GM23338 (cell line): ENCODE results near the gene UGT1A3. TPM values are rescaled to one million over a fixed set of nuclear protein-coding genes. Genes with fewer than 3 reads are reported as not detected.

Source experiments
- ATAC-seq: fragments of 200-7000 bp; cut with Tn5 transposase; 3 replicates; pipeline ENCODE4 v1.9.1; 2020
- DNase-seq: peaks from one replicate; pipeline ENCODE4 v3.0.0-alpha.2; 2015; ENCODE audit warnings: low spot score
- H2AFZ ChIP-seq: fragments of 200-600 bp; sonication (generic); 2 replicates; pipeline ENCODE4 v1.8.0; 2016; ENCODE audit warnings: antibody characterized with exemption, mild to moderate bottlenecking, moderate library complexity
- H3F3A ChIP-seq: fragments of 200-600 bp; sonication (generic); replicated peaks from 2 replicates; pipeline ENCODE4 v1.8.0; 2017; ENCODE audit warnings: antibody characterized with exemption, mixed run types, low read depth
- H3K27ac ChIP-seq: fragments of 200-600 bp; sonication (generic); 2 replicates; pipeline ENCODE4 v1.6.1; 2016; ENCODE audit warnings: low read depth
- H3K27me3 ChIP-seq: fragments of 200-600 bp; sonication (generic); 2 replicates; pipeline ENCODE4 v1.8.0; 2016; ENCODE audit warnings: mild to moderate bottlenecking, mixed run types, moderate library complexity; ENCODE audit not compliant: insufficient read depth
- H3K36me3 ChIP-seq: fragments of 200-600 bp; sonication (generic); 2 replicates; pipeline ENCODE4 v1.8.0; 2016; ENCODE audit warnings: mild to moderate bottlenecking; ENCODE audit not compliant: insufficient read depth
- H3K4me1 ChIP-seq: fragments of 200-600 bp; sonication (generic); 2 replicates; pipeline ENCODE4 v1.8.0; 2016; ENCODE audit warnings: mild to moderate bottlenecking, moderate library complexity; ENCODE audit not compliant: insufficient read depth
- H3K4me2 ChIP-seq: fragments of 200-600 bp; sonication (generic); 2 replicates; pipeline ENCODE4 v1.7.1; 2017; ENCODE audit warnings: mixed run types
- H3K4me3 ChIP-seq: fragments of 200-600 bp; sonication (generic); 2 replicates; pipeline ENCODE4 v1.6.1; 2016; ENCODE audit warnings: mixed run types
- H3K79me2 ChIP-seq: fragments of 200-600 bp; sonication (generic); replicated peaks from 2 replicates; pipeline ENCODE4 v1.8.0; 2017; ENCODE audit warnings: mild to moderate bottlenecking; ENCODE audit not compliant: insufficient read depth
- H3K9me2 ChIP-seq: fragments of 200-600 bp; sonication (generic); 2 replicates; pipeline ENCODE4 v1.8.0; 2017; ENCODE audit not compliant: insufficient read depth
- H4K20me1 ChIP-seq: fragments of 200-600 bp; sonication (generic); replicated peaks from 2 replicates; pipeline ENCODE4 v1.8.0; 2017; ENCODE audit warnings: mild to moderate bottlenecking; ENCODE audit not compliant: insufficient read depth
- H3K27ac Mint-ChIP-seq: 2 replicates; pipeline ENCODE4 v1.8.0; 2020; ENCODE audit warnings: inconsistent platforms, mild to moderate bottlenecking, moderate library complexity, mixed read lengths
- H3K27me3 Mint-ChIP-seq: 3 replicates; pipeline ENCODE4 v1.8.0; 2022; ENCODE audit warnings: low read depth, mild to moderate bottlenecking, moderate library complexity, mixed read lengths, inconsistent platforms; ENCODE audit not compliant: insufficient read depth, poor library complexity
- H3K36me3 Mint-ChIP-seq: 3 replicates; pipeline ENCODE4 v1.8.0; 2021; ENCODE audit warnings: low read depth, mild to moderate bottlenecking, inconsistent platforms, moderate library complexity, mixed read lengths
- H3K4me1 Mint-ChIP-seq: 3 replicates; pipeline ENCODE4 v1.8.0; 2020; ENCODE audit warnings: mild to moderate bottlenecking, inconsistent platforms, mixed read lengths
- H3K4me3 Mint-ChIP-seq: 3 replicates; pipeline ENCODE4 v1.8.0; 2021; ENCODE audit warnings: moderate library complexity, mild to moderate bottlenecking, inconsistent platforms, mixed read lengths
- H3K9me3 Mint-ChIP-seq: 3 replicates; pipeline ENCODE4 v1.8.0; 2020; ENCODE audit warnings: moderate library complexity, mild to moderate bottlenecking, inconsistent platforms, mixed read lengths
- CREB1 ChIP-seq: fragments of 250-450 bp; sonication (Bioruptor Pico); IDR thresholded peaks from 2 replicates; pipeline ENCODE4 v1.5.0; 2020; ENCODE audit warnings: low read depth, mild to moderate bottlenecking, moderate library complexity
- EZH2 ChIP-seq: fragments of 200-600 bp; sonication (generic); IDR thresholded peaks from one replicate; pipeline ENCODE4 v1.8.0; 2017; ENCODE audit warnings: antibody characterized with exemption, mild to moderate bottlenecking, low read depth; ENCODE audit not compliant: unreplicated experiment
- EZH2phosphoT487 ChIP-seq: fragments of 200-600 bp; sonication (generic); IDR thresholded peaks from one replicate; pipeline ENCODE4 v1.8.1; 2018; ENCODE audit warnings: antibody characterized with exemption; ENCODE audit not compliant: unreplicated experiment
- JUNB ChIP-seq: IDR thresholded peaks from one replicate; pipeline ENCODE4 v1.6.1; 2016; ENCODE audit warnings: antibody characterized with exemption; ENCODE audit not compliant: unreplicated experiment
- NANOG ChIP-seq: IDR thresholded peaks from 2 replicates; pipeline ENCODE4 v1.6.1; 2016; ENCODE audit warnings: antibody characterized with exemption, borderline replicate concordance
- POLR2AphosphoS5 ChIP-seq: IDR thresholded peaks from 2 replicates; pipeline ENCODE4 v1.6.1; 2016; ENCODE audit warnings: antibody characterized with exemption, low read depth
- STAT1 ChIP-seq: IDR thresholded peaks from one replicate; pipeline ENCODE4 v1.6.1; 2016; ENCODE audit warnings: antibody characterized with exemption; ENCODE audit not compliant: unreplicated experiment
- ZNF114 ChIP-seq: fragments of 250-450 bp; sonication (Bioruptor Pico); IDR thresholded peaks from 2 replicates; pipeline ENCODE4 v1.5.0; 2020; ENCODE audit warnings: mild to moderate bottlenecking, moderate library complexity
- ZNF331 ChIP-seq: fragments of 250-450 bp; sonication (Bioruptor Pico); IDR thresholded peaks from 2 replicates; pipeline ENCODE4 v1.5.0; 2020; ENCODE audit warnings: low read depth, mild to moderate bottlenecking, moderate library complexity
- polyA plus RNA-seq: library from polyadenylated mRNA; unstranded; fragments of >200 nt; fragmentation: Nextera tagmentation; extraction: Ambion mirVana; gene quantifications from 2 replicates; pipeline ENCODE4 v1.2.1, GENCODE V29; 2016
- total RNA-seq: library from RNA; depleted of rRNA; stranded (reverse); fragments of >200 nt; shearing (Covaris generic); gene quantifications from 2 replicates; pipeline ENCODE4 v1.2.3, GENCODE V29; 2014
- TF ChIP-seq, protein P1 (sequence below), 2 experiments: fragments of 200-600 bp in 1 of 2; sonication (generic) in 1 of 2; conservative IDR thresholded peaks; 2 replicates each; pipeline versions ENCODE4 v1.5.1 to v1.6.1; 2016 to 2017; ENCODE audit warnings: antibody characterized with exemption in 2 of 2, low read depth in 2 of 2, mild to moderate bottlenecking in 2 of 2, moderate library complexity in 1 of 2
- TF ChIP-seq, protein P2 (sequence below): IDR thresholded peaks from one replicate; pipeline ENCODE4 v1.6.1; 2018; ENCODE audit warnings: antibody characterized with exemption; ENCODE audit not compliant: unreplicated experiment
- TF ChIP-seq, protein P3 (sequence below): IDR thresholded peaks from 2 replicates; pipeline ENCODE4 v1.6.1; 2016; ENCODE audit warnings: antibody characterized with exemption
- TF ChIP-seq, protein P4 (sequence below): fragments of 250-450 bp; sonication (Bioruptor Pico); IDR thresholded peaks from 2 replicates; pipeline ENCODE4 v1.5.0; 2020; ENCODE audit warnings: mild to moderate bottlenecking, moderate library complexity

The UGT1A3 gene
- total and polyA plus RNA-seq, 2 experiments from 2014 or later, result not detected

DNA sequence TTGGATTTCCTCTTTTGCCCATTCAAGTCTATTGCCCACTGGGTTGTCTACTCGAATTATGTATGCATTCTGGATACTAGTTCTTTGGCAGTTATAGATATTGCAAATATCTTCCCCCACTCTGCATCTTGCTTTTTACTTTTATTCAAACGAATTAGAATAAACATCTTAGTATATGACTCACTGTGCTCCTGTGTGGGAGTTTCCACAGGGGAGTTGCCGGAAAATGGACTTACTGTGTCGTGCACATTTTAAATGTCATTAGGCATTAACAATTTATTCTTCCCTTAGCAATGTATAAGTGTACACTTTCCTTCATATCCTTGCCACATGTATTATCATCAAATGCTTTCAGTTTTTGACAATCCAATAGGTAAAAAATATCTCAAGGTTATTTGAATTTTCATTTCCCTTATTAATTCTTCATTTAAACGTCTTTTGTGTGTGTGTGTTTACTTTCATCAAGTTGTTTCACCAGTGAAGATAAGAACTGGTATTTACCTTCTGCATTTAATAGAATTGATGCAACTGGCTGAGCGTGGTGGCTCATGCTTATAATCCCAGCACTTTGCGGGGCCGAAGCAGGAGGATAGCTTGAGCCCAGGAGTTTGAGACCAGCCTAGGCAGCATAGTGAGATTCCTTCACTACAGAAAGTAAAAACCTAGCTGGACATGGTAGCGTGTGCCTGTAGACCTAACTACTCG, 20.8 kb upstream of the UGT1A3 start:
- DNase-seq (no peak), ATAC-seq (no peak)
- H2AFZ ChIP-seq, result no peak overlapping the region
- H3K79me2 ChIP-seq, result no peaks in the 10 kb centered on the region
- TF ChIP-seq, protein P1, sequence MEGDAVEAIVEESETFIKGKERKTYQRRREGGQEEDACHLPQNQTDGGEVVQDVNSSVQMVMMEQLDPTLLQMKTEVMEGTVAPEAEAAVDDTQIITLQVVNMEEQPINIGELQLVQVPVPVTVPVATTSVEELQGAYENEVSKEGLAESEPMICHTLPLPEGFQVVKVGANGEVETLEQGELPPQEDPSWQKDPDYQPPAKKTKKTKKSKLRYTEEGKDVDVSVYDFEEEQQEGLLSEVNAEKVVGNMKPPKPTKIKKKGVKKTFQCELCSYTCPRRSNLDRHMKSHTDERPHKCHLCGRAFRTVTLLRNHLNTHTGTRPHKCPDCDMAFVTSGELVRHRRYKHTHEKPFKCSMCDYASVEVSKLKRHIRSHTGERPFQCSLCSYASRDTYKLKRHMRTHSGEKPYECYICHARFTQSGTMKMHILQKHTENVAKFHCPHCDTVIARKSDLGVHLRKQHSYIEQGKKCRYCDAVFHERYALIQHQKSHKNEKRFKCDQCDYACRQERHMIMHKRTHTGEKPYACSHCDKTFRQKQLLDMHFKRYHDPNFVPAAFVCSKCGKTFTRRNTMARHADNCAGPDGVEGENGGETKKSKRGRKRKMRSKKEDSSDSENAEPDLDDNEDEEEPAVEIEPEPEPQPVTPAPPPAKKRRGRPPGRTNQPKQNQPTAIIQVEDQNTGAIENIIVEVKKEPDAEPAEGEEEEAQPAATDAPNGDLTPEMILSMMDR (conservative IDR thresholded peaks at IDR 0.05; ENCODE audit: low read depth in 2 of 2), result no peak
- TF ChIP-seq CREB1, result no peak
- no peak for TF ChIP-seq STAT1
- TF ChIP-seq EZH2phosphoT487, result no peak
- no peak for TF ChIP-seq EZH2
- TF ChIP-seq, protein P2, sequence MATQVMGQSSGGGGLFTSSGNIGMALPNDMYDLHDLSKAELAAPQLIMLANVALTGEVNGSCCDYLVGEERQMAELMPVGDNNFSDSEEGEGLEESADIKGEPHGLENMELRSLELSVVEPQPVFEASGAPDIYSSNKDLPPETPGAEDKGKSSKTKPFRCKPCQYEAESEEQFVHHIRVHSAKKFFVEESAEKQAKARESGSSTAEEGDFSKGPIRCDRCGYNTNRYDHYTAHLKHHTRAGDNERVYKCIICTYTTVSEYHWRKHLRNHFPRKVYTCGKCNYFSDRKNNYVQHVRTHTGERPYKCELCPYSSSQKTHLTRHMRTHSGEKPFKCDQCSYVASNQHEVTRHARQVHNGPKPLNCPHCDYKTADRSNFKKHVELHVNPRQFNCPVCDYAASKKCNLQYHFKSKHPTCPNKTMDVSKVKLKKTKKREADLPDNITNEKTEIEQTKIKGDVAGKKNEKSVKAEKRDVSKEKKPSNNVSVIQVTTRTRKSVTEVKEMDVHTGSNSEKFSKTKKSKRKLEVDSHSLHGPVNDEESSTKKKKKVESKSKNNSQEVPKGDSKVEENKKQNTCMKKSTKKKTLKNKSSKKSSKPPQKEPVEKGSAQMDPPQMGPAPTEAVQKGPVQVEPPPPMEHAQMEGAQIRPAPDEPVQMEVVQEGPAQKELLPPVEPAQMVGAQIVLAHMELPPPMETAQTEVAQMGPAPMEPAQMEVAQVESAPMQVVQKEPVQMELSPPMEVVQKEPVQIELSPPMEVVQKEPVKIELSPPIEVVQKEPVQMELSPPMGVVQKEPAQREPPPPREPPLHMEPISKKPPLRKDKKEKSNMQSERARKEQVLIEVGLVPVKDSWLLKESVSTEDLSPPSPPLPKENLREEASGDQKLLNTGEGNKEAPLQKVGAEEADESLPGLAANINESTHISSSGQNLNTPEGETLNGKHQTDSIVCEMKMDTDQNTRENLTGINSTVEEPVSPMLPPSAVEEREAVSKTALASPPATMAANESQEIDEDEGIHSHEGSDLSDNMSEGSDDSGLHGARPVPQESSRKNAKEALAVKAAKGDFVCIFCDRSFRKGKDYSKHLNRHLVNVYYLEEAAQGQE, result no peak
- TF ChIP-seq, protein P3, sequence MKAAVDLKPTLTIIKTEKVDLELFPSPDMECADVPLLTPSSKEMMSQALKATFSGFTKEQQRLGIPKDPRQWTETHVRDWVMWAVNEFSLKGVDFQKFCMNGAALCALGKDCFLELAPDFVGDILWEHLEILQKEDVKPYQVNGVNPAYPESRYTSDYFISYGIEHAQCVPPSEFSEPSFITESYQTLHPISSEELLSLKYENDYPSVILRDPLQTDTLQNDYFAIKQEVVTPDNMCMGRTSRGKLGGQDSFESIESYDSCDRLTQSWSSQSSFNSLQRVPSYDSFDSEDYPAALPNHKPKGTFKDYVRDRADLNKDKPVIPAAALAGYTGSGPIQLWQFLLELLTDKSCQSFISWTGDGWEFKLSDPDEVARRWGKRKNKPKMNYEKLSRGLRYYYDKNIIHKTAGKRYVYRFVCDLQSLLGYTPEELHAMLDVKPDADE, result no peak
- TF ChIP-seq POLR2AphosphoS5, result no peak
- TF ChIP-seq JUNB, result no peak
- TF ChIP-seq ZNF114 (CRISPR knock-in tag), result no peak
- TF ChIP-seq, protein P4, sequence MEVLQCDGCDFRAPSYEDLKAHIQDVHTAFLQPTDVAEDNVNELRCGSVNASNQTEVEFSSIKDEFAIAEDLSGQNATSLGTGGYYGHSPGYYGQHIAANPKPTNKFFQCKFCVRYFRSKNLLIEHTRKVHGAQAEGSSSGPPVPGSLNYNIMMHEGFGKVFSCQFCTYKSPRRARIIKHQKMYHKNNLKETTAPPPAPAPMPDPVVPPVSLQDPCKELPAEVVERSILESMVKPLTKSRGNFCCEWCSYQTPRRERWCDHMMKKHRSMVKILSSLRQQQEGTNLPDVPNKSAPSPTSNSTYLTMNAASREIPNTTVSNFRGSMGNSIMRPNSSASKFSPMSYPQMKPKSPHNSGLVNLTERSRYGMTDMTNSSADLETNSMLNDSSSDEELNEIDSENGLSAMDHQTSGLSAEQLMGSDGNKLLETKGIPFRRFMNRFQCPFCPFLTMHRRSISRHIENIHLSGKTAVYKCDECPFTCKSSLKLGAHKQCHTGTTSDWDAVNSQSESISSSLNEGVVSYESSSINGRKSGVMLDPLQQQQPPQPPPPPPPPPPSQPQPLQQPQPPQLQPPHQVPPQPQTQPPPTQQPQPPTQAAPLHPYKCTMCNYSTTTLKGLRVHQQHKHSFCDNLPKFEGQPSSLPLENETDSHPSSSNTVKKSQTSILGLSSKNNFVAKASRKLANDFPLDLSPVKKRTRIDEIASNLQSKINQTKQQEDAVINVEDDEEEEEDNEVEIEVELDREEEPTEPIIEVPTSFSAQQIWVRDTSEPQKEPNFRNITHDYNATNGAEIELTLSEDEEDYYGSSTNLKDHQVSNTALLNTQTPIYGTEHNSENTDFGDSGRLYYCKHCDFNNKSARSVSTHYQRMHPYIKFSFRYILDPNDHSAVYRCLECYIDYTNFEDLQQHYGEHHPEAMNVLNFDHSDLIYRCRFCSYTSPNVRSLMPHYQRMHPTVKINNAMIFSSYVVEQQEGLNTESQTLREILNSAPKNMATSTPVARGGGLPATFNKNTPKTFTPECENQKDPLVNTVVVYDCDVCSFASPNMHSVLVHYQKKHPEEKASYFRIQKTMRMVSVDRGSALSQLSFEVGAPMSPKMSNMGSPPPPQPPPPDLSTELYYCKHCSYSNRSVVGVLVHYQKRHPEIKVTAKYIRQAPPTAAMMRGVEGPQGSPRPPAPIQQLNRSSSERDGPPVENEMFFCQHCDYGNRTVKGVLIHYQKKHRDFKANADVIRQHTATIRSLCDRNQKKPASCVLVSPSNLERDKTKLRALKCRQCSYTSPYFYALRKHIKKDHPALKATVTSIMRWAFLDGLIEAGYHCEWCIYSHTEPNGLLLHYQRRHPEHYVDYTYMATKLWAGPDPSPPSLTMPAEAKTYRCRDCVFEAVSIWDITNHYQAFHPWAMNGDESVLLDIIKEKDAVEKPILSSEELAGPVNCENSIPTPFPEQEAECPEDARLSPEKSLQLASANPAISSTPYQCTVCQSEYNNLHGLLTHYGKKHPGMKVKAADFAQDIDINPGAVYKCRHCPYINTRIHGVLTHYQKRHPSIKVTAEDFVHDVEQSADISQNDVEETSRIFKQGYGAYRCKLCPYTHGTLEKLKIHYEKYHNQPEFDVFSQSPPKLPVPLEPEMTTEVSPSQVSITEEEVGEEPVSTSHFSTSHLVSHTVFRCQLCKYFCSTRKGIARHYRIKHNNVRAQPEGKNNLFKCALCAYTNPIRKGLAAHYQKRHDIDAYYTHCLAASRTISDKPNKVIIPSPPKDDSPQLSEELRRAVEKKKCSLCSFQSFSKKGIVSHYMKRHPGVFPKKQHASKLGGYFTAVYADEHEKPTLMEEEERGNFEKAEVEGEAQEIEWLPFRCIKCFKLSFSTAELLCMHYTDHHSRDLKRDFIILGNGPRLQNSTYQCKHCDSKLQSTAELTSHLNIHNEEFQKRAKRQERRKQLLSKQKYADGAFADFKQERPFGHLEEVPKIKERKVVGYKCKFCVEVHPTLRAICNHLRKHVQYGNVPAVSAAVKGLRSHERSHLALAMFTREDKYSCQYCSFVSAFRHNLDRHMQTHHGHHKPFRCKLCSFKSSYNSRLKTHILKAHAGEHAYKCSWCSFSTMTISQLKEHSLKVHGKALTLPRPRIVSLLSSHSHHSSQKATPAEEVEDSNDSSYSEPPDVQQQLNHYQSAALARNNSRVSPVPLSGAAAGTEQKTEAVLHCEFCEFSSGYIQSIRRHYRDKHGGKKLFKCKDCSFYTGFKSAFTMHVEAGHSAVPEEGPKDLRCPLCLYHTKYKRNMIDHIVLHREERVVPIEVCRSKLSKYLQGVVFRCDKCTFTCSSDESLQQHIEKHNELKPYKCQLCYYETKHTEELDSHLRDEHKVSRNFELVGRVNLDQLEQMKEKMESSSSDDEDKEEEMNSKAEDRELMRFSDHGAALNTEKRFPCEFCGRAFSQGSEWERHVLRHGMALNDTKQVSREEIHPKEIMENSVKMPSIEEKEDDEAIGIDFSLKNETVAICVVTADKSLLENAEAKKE, result no peak
- TF ChIP-seq ZNF331, result no peak
- TF ChIP-seq NANOG, result no peak
- Mint-ChIP-seq H3K27ac (no peak overlapping the region), H3K4me3 (no peak overlapping the region), H3K9me3 (no peaks in the 10 kb centered on the region; the same call in 2 of the 3 replicates), H3K27me3 (peaks cover 8% of the 10 kb centered on the region), H3K4me1 (peaks cover 4% of the 10 kb centered on the region; the same call in 1 of the 3 replicates), H3K36me3 (no peaks in the 10 kb centered on the region)
- no peaks in the 10 kb centered on the region for H3K4me1 ChIP-seq
- no peak overlapping the region for H3K4me3 ChIP-seq
- H3K36me3 ChIP-seq, result no peaks in the 10 kb centered on the region
- no peaks in the 10 kb centered on the region for H3F3A ChIP-seq
- no peaks in the 10 kb centered on the region for H4K20me1 ChIP-seq
- H3K4me2 ChIP-seq, result no peak overlapping the region
- H3K9me2 ChIP-seq, result peaks cover 5% of the 10 kb centered on the region; the same call in 1 of the 2 replicates
- no peak overlapping the region for H3K27ac ChIP-seq
- H3K27me3 ChIP-seq, result no peaks in the 10 kb centered on the region
